GM23338 (cell line): ENCODE results near the gene THBS2. TPM values are rescaled to one million over a fixed set of nuclear protein-coding genes. Genes with fewer than 3 reads are reported as not detected.

Source experiments
- ATAC-seq: fragments of 200-7000 bp; cut with Tn5 transposase; 3 replicates; pipeline ENCODE4 v1.9.1; 2020
- DNase-seq: peaks from one replicate; pipeline ENCODE4 v3.0.0-alpha.2; 2015; ENCODE audit warnings: low spot score
- H2AFZ ChIP-seq: fragments of 200-600 bp; sonication (generic); 2 replicates; pipeline ENCODE4 v1.8.0; 2016; ENCODE audit warnings: antibody characterized with exemption, mild to moderate bottlenecking, moderate library complexity
- H3F3A ChIP-seq: fragments of 200-600 bp; sonication (generic); replicated peaks from 2 replicates; pipeline ENCODE4 v1.8.0; 2017; ENCODE audit warnings: antibody characterized with exemption, mixed run types, low read depth
- H3K27ac ChIP-seq: fragments of 200-600 bp; sonication (generic); 2 replicates; pipeline ENCODE4 v1.6.1; 2016; ENCODE audit warnings: low read depth
- H3K27me3 ChIP-seq: fragments of 200-600 bp; sonication (generic); 2 replicates; pipeline ENCODE4 v1.8.0; 2016; ENCODE audit warnings: mild to moderate bottlenecking, mixed run types, moderate library complexity; ENCODE audit not compliant: insufficient read depth
- H3K36me3 ChIP-seq: fragments of 200-600 bp; sonication (generic); 2 replicates; pipeline ENCODE4 v1.8.0; 2016; ENCODE audit warnings: mild to moderate bottlenecking; ENCODE audit not compliant: insufficient read depth
- H3K4me1 ChIP-seq: fragments of 200-600 bp; sonication (generic); 2 replicates; pipeline ENCODE4 v1.8.0; 2016; ENCODE audit warnings: mild to moderate bottlenecking, moderate library complexity; ENCODE audit not compliant: insufficient read depth
- H3K4me2 ChIP-seq: fragments of 200-600 bp; sonication (generic); 2 replicates; pipeline ENCODE4 v1.7.1; 2017; ENCODE audit warnings: mixed run types
- H3K4me3 ChIP-seq: fragments of 200-600 bp; sonication (generic); 2 replicates; pipeline ENCODE4 v1.6.1; 2016; ENCODE audit warnings: mixed run types
- H3K79me2 ChIP-seq: fragments of 200-600 bp; sonication (generic); replicated peaks from 2 replicates; pipeline ENCODE4 v1.8.0; 2017; ENCODE audit warnings: mild to moderate bottlenecking; ENCODE audit not compliant: insufficient read depth
- H3K9me2 ChIP-seq: fragments of 200-600 bp; sonication (generic); 2 replicates; pipeline ENCODE4 v1.8.0; 2017; ENCODE audit not compliant: insufficient read depth
- H4K20me1 ChIP-seq: fragments of 200-600 bp; sonication (generic); replicated peaks from 2 replicates; pipeline ENCODE4 v1.8.0; 2017; ENCODE audit warnings: mild to moderate bottlenecking; ENCODE audit not compliant: insufficient read depth
- H3K27ac Mint-ChIP-seq: 2 replicates; pipeline ENCODE4 v1.8.0; 2020; ENCODE audit warnings: inconsistent platforms, mild to moderate bottlenecking, moderate library complexity, mixed read lengths
- H3K27me3 Mint-ChIP-seq: 3 replicates; pipeline ENCODE4 v1.8.0; 2022; ENCODE audit warnings: low read depth, mild to moderate bottlenecking, moderate library complexity, mixed read lengths, inconsistent platforms; ENCODE audit not compliant: insufficient read depth, poor library complexity
- H3K36me3 Mint-ChIP-seq: 3 replicates; pipeline ENCODE4 v1.8.0; 2021; ENCODE audit warnings: low read depth, mild to moderate bottlenecking, inconsistent platforms, moderate library complexity, mixed read lengths
- H3K4me1 Mint-ChIP-seq: 3 replicates; pipeline ENCODE4 v1.8.0; 2020; ENCODE audit warnings: mild to moderate bottlenecking, inconsistent platforms, mixed read lengths
- H3K4me3 Mint-ChIP-seq: 3 replicates; pipeline ENCODE4 v1.8.0; 2021; ENCODE audit warnings: moderate library complexity, mild to moderate bottlenecking, inconsistent platforms, mixed read lengths
- H3K9me3 Mint-ChIP-seq: 3 replicates; pipeline ENCODE4 v1.8.0; 2020; ENCODE audit warnings: moderate library complexity, mild to moderate bottlenecking, inconsistent platforms, mixed read lengths
- CREB1 ChIP-seq: fragments of 250-450 bp; sonication (Bioruptor Pico); IDR thresholded peaks from 2 replicates; pipeline ENCODE4 v1.5.0; 2020; ENCODE audit warnings: low read depth, mild to moderate bottlenecking, moderate library complexity
- EZH2 ChIP-seq: fragments of 200-600 bp; sonication (generic); IDR thresholded peaks from one replicate; pipeline ENCODE4 v1.8.0; 2017; ENCODE audit warnings: antibody characterized with exemption, mild to moderate bottlenecking, low read depth; ENCODE audit not compliant: unreplicated experiment
- EZH2phosphoT487 ChIP-seq: fragments of 200-600 bp; sonication (generic); IDR thresholded peaks from one replicate; pipeline ENCODE4 v1.8.1; 2018; ENCODE audit warnings: antibody characterized with exemption; ENCODE audit not compliant: unreplicated experiment
- JUNB ChIP-seq: IDR thresholded peaks from one replicate; pipeline ENCODE4 v1.6.1; 2016; ENCODE audit warnings: antibody characterized with exemption; ENCODE audit not compliant: unreplicated experiment
- NANOG ChIP-seq: IDR thresholded peaks from 2 replicates; pipeline ENCODE4 v1.6.1; 2016; ENCODE audit warnings: antibody characterized with exemption, borderline replicate concordance
- POLR2AphosphoS5 ChIP-seq: IDR thresholded peaks from 2 replicates; pipeline ENCODE4 v1.6.1; 2016; ENCODE audit warnings: antibody characterized with exemption, low read depth
- STAT1 ChIP-seq: IDR thresholded peaks from one replicate; pipeline ENCODE4 v1.6.1; 2016; ENCODE audit warnings: antibody characterized with exemption; ENCODE audit not compliant: unreplicated experiment
- ZNF114 ChIP-seq: fragments of 250-450 bp; sonication (Bioruptor Pico); IDR thresholded peaks from 2 replicates; pipeline ENCODE4 v1.5.0; 2020; ENCODE audit warnings: mild to moderate bottlenecking, moderate library complexity
- ZNF331 ChIP-seq: fragments of 250-450 bp; sonication (Bioruptor Pico); IDR thresholded peaks from 2 replicates; pipeline ENCODE4 v1.5.0; 2020; ENCODE audit warnings: low read depth, mild to moderate bottlenecking, moderate library complexity
- ZNF462 ChIP-seq: fragments of 250-450 bp; sonication (Bioruptor Pico); IDR thresholded peaks from 2 replicates; pipeline ENCODE4 v1.5.0; 2020; ENCODE audit warnings: mild to moderate bottlenecking, moderate library complexity
- polyA plus RNA-seq: library from polyadenylated mRNA; unstranded; fragments of >200 nt; fragmentation: Nextera tagmentation; extraction: Ambion mirVana; gene quantifications from 2 replicates; pipeline ENCODE4 v1.2.1, GENCODE V29; 2016
- total RNA-seq: library from RNA; depleted of rRNA; stranded (reverse); fragments of >200 nt; shearing (Covaris generic); gene quantifications from 2 replicates; pipeline ENCODE4 v1.2.3, GENCODE V29; 2014
- TF ChIP-seq, protein P1 (sequence below): IDR thresholded peaks from 2 replicates; pipeline ENCODE4 v1.6.1; 2016; ENCODE audit warnings: antibody characterized with exemption
- TF ChIP-seq, protein P2 (sequence below): IDR thresholded peaks from one replicate; pipeline ENCODE4 v1.6.1; 2018; ENCODE audit warnings: antibody characterized with exemption; ENCODE audit not compliant: unreplicated experiment
- TF ChIP-seq, protein P3 (sequence below), 2 experiments: fragments of 200-600 bp in 1 of 2; sonication (generic) in 1 of 2; conservative IDR thresholded peaks; 2 replicates each; pipeline versions ENCODE4 v1.5.1 to v1.6.1; 2016 to 2017; ENCODE audit warnings: antibody characterized with exemption in 2 of 2, low read depth in 2 of 2, mild to moderate bottlenecking in 2 of 2, moderate library complexity in 1 of 2

Gene THBS2
- total and polyA plus RNA-seq, 2 experiments from 2014 or later = 7.9 to 44.7 TPM

DNA sequence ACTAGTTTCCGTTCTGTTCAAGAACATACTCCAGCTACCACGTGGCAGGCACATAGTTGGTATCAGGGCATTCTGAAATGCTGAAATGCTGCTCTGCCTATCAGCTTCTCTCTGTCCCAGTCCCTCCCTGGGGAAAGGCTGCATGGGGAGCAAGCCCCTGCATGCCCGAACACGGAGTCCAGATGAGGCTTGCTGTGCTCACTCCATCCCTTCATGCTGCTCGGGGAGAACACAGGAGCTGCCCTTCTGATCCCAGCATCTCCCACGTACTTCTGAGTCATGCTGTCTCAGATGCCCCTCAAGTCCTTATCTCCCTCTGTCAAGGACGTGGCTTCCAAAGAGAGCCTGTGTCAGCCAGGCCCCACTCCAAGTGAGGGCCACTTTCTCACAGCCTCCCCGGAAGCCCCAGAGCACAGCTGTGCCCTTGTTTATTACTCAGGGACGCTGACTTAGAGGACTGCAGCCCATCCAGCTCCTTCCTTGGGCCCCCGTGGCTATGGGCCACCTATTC lies 29.4 kb downstream of the THBS2 start (continued):
- TF ChIP-seq CREB1 (CRISPR knock-in tag) (no peak), EZH2 (no peak), NANOG (no peak), POLR2AphosphoS5 (no peak)

DNA sequence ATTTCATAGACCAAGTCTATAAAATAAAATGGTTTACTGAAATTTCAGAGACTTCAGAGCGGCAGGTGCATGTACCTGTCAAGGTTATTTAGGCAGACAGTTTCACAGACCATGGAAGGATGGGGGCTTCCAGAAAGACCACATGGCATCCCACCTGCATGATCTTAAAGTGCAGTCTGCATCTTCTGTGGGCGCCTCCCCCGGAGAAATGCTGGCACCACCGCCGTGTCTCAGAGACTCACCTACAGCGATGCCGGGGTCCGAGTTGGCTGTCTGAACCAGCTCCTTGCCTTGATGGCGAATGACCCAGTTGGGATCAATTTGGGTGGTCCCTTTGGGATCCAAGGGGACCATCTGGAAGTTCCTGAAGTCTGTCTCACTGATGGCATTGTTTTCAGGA lies 30.6 kb downstream of the THBS2 start:
- no peaks in the 10 kb centered on the region for H3K79me2 ChIP-seq
- no peaks in the 10 kb centered on the region for H3K4me1 Mint-ChIP-seq
- H3K4me2 ChIP-seq = no peak overlapping the region
- no peaks in the 10 kb centered on the region for H3K9me2 ChIP-seq
- H2AFZ ChIP-seq = no peak overlapping the region
- no peak overlapping the region for H3K27ac Mint-ChIP-seq
- H3K27me3 Mint-ChIP-seq = no peaks in the 10 kb centered on the region
- TF ChIP-seq ZNF114 (CRISPR knock-in tag) (no peak), POLR2AphosphoS5 (no peak), NANOG (no peak), CREB1 (CRISPR knock-in tag) (no peak), ZNF462 (no peak), JUNB (no peak), ZNF331 (CRISPR knock-in tag) (no peak), EZH2phosphoT487 (no peak), STAT1 (no peak), EZH2 (no peak)
- TF ChIP-seq, protein P1, sequence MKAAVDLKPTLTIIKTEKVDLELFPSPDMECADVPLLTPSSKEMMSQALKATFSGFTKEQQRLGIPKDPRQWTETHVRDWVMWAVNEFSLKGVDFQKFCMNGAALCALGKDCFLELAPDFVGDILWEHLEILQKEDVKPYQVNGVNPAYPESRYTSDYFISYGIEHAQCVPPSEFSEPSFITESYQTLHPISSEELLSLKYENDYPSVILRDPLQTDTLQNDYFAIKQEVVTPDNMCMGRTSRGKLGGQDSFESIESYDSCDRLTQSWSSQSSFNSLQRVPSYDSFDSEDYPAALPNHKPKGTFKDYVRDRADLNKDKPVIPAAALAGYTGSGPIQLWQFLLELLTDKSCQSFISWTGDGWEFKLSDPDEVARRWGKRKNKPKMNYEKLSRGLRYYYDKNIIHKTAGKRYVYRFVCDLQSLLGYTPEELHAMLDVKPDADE = no peak
- TF ChIP-seq, protein P2, sequence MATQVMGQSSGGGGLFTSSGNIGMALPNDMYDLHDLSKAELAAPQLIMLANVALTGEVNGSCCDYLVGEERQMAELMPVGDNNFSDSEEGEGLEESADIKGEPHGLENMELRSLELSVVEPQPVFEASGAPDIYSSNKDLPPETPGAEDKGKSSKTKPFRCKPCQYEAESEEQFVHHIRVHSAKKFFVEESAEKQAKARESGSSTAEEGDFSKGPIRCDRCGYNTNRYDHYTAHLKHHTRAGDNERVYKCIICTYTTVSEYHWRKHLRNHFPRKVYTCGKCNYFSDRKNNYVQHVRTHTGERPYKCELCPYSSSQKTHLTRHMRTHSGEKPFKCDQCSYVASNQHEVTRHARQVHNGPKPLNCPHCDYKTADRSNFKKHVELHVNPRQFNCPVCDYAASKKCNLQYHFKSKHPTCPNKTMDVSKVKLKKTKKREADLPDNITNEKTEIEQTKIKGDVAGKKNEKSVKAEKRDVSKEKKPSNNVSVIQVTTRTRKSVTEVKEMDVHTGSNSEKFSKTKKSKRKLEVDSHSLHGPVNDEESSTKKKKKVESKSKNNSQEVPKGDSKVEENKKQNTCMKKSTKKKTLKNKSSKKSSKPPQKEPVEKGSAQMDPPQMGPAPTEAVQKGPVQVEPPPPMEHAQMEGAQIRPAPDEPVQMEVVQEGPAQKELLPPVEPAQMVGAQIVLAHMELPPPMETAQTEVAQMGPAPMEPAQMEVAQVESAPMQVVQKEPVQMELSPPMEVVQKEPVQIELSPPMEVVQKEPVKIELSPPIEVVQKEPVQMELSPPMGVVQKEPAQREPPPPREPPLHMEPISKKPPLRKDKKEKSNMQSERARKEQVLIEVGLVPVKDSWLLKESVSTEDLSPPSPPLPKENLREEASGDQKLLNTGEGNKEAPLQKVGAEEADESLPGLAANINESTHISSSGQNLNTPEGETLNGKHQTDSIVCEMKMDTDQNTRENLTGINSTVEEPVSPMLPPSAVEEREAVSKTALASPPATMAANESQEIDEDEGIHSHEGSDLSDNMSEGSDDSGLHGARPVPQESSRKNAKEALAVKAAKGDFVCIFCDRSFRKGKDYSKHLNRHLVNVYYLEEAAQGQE = no peak
- TF ChIP-seq, protein P3, sequence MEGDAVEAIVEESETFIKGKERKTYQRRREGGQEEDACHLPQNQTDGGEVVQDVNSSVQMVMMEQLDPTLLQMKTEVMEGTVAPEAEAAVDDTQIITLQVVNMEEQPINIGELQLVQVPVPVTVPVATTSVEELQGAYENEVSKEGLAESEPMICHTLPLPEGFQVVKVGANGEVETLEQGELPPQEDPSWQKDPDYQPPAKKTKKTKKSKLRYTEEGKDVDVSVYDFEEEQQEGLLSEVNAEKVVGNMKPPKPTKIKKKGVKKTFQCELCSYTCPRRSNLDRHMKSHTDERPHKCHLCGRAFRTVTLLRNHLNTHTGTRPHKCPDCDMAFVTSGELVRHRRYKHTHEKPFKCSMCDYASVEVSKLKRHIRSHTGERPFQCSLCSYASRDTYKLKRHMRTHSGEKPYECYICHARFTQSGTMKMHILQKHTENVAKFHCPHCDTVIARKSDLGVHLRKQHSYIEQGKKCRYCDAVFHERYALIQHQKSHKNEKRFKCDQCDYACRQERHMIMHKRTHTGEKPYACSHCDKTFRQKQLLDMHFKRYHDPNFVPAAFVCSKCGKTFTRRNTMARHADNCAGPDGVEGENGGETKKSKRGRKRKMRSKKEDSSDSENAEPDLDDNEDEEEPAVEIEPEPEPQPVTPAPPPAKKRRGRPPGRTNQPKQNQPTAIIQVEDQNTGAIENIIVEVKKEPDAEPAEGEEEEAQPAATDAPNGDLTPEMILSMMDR (conservative IDR thresholded peaks at IDR 0.05; ENCODE audit: low read depth in 2 of 2) = no peak
- peaks cover 96% of the 10 kb centered on the region for H3K36me3 Mint-ChIP-seq
- H3K27ac ChIP-seq = no peak overlapping the region
- DNase-seq (no peak), ATAC-seq (no peak)
- H3F3A ChIP-seq = no peaks in the 10 kb centered on the region
- no peak overlapping the region for H3K4me3 ChIP-seq
- peaks cover 25% of the 10 kb centered on the region; the same call in 1 of the 2 replicates for H3K36me3 ChIP-seq
- no peaks in the 10 kb centered on the region for H4K20me1 ChIP-seq
- H3K4me3 Mint-ChIP-seq = no peak overlapping the region
- H3K4me1 ChIP-seq = no peaks in the 10 kb centered on the region
- peaks cover 16% of the 10 kb centered on the region for H3K9me3 Mint-ChIP-seq
- no peaks in the 10 kb centered on the region for H3K27me3 ChIP-seq
